Motor neuron (in vitro differentiated cells): ENCODE measurements around the gene FMO5. TPM values are rescaled to one million over a fixed set of nuclear protein-coding genes. Genes with fewer than 3 reads are reported as not detected.
"Not testable (repeated sequence)": the region's sequence is repeated elsewhere in the genome, so short reads cannot be mapped to it uniquely, and the experiment has no call there.

ENCODE experiments used
- ATAC-seq, 8 experiments: fragments of 200-7000 bp; cut with Tn5 transposase; replicated peaks in 6 of 8; 2 replicates each; pipeline ENCODE4 v1.8.0; 2021; ENCODE audit warnings: mild to moderate bottlenecking in 8 of 8, moderate library complexity in 8 of 8
- H3K27ac ChIP-seq, 2 donors: fragments of 250-450 bp; sonication (Bioruptor Pico); 2 replicates each; pipeline ENCODE4 v1.9.0; 2021; ENCODE audit warnings: antibody characterized with exemption in 2 of 2, mild to moderate bottlenecking in 2 of 2, moderate library complexity in 1 of 2
- H3K4me1 ChIP-seq, 2 donors: fragments of 250-450 bp; sonication (Bioruptor Pico); replicated peaks in 1 of 2; 2 replicates each; pipeline ENCODE4 v1.6.1; 2021; ENCODE audit warnings: antibody characterized with exemption in 2 of 2, mild to moderate bottlenecking in 2 of 2, moderate library complexity in 1 of 2
- H3K4me3 ChIP-seq, 5 donors: fragments of 250-450 bp; sonication (Bioruptor Pico); 2 replicates each; pipeline ENCODE4 v1.9.0; 2021; ENCODE audit warnings: antibody characterized with exemption in 5 of 5, mild to moderate bottlenecking in 5 of 5, moderate library complexity in 4 of 5
- WGBS, 10 experiments: fragments of 450-650 bp; shearing (Covaris generic); methylation state at CpG; one replicate each; pipeline ENCODE4 v1.0.0; 2022; 5-methylcytosine and 5-hydroxymethylcytosine counted together
- in situ Hi-C, 9 experiments: fragments of 400-800 bp; cut with MboI; loops; one replicate each; pipeline ENCODE4 v1.15.0; 2021; ENCODE audit warnings: low sequenced_read_pairs in 9 of 9, low pct_unique_long_range_greater_than_20kb in 2 of 9; ENCODE audit not compliant: unreplicated experiment in 9 of 9
- total RNA-seq, 8 experiments: library from RNA; unstranded; fragments of 300-600 nt; gene quantifications; 2 replicates each; pipeline versions ENCODE4 v1.2.3 to v1.2.4, GENCODE V29; 2022

Gene FMO5
- total RNA-seq, 8 experiments from 2014 or later = 1.0 to 4.1 (median 2.2) TPM

GRCh38 chr1:147211577-147211976 is 13.6 kb downstream of the FMO5 start:
- ATAC-seq = no peak
- Histone ChIP-seq H3K27ac (no peak overlapping the region), H3K4me3 (no peak overlapping the region), H3K4me1 (no peaks in the 10 kb centered on the region)
- in situ Hi-C loops = no loop called here
- WGBS, 10 experiments = 90 to 100% (median 96%) methylated on average over 1 to 2 of the region's 2 CpGs; no CpG with 5 or more reads in 1 of the 10 experiments

GRCh38 chr1:147210987-147211386 is 14.2 kb downstream of the FMO5 start:
- H3K27ac ChIP-seq = no peak overlapping the region
- ATAC-seq = no peak
- 25 to 100% (median 64%) methylated on average over 1 to 2 of the region's 2 CpGs; no CpG with 5 or more reads in 3 of the 10 experiments for WGBS, 10 experiments
- no peak overlapping the region for H3K4me3 ChIP-seq
- no peaks in the 10 kb centered on the region for H3K4me1 ChIP-seq
- in situ Hi-C loops = no loop called here

- Histone ChIP-seq H3K4me1 (no peaks in the 10 kb centered on the region), H3K4me3 (no peak overlapping the region), H3K27ac (no peak overlapping the region)
- ATAC-seq = no peak
- WGBS, 10 experiments = 56 to 92% (median 87%) methylated on average over 1 to 3 of the region's 3 CpGs; no CpG with 5 or more reads in 1 of the 10 experiments
- in situ Hi-C loops = no loop called here
Observed at GRCh38 chr1:147209825-147210821, 15.0 kb downstream of the FMO5 start.

GRCh38 chr1:147208619-147209018 is 16.5 kb downstream of the FMO5 start:
- no peak overlapping the region for H3K4me3 ChIP-seq
- in situ Hi-C loops = no loop called here
- no peak for ATAC-seq
- no peak overlapping the region for H3K27ac ChIP-seq
- no peaks in the 10 kb centered on the region for H3K4me1 ChIP-seq
- 50 to 88% (median 78%) methylated on average over 2 to 5 of the region's 7 CpGs; no CpG with 5 or more reads in 3 of the 10 experiments for WGBS, 10 experiments

- Histone ChIP-seq H3K4me1 (no peaks in the 10 kb centered on the region), H3K27ac (no peak overlapping the region), H3K4me3 (no peak overlapping the region)
- 0 to 93% (median 50%) methylated on average over 1 of the region's 1 CpG; no CpG with 5 or more reads in 3 of the 10 experiments for WGBS, 10 experiments
- ATAC-seq = no peak
- in situ Hi-C loops = no loop called here
Observed at GRCh38 chr1:147207192-147207591, 17.9 kb downstream of the FMO5 start.

- no peak overlapping the region for H3K4me3 ChIP-seq
- in situ Hi-C loops = no loop called here
- ATAC-seq = no peak
- H3K4me1 ChIP-seq = no peaks in the 10 kb centered on the region
- no peak overlapping the region for H3K27ac ChIP-seq
- WGBS, 10 experiments = 44 to 93% (median 76%) methylated on average over 1 to 3 of the region's 3 CpGs
Observed at GRCh38 chr1:147204080-147204479, 21.1 kb downstream of the FMO5 start.

- ATAC-seq = no peak
- WGBS, 10 experiments = 8 to 67% (median 35%) methylated on average over 1 to 2 of the region's 2 CpGs; no CpG with 5 or more reads in 2 of the 10 experiments
- H3K4me1 ChIP-seq = no peaks in the 10 kb centered on the region
- in situ Hi-C loops = no loop called here
- no peak overlapping the region for H3K4me3 ChIP-seq
- no peak overlapping the region for H3K27ac ChIP-seq
Observed at GRCh38 chr1:147202576-147202975, 22.6 kb downstream of the FMO5 start.

GRCh38 chr1:147201786-147202185 is 23.4 kb downstream of the FMO5 start:
- H3K27ac ChIP-seq = no peak overlapping the region
- no peak for ATAC-seq
- 38 to 100% (median 83%) methylated on average over 1 of the region's 1 CpG for WGBS, 10 experiments
- in situ Hi-C loops = no loop called here
- no peaks in the 10 kb centered on the region for H3K4me1 ChIP-seq
- H3K4me3 ChIP-seq = no peak overlapping the region

- WGBS, 10 experiments = 0 to 90% (median 80%) methylated on average over 1 to 4 of the region's 4 CpGs; no CpG with 5 or more reads in 1 of the 10 experiments
- ATAC-seq = no peak
- in situ Hi-C loops = no loop called here
- no peaks in the 10 kb centered on the region for H3K4me1 ChIP-seq
- H3K27ac ChIP-seq = no peak overlapping the region
- H3K4me3 ChIP-seq = no peak overlapping the region
Observed at GRCh38 chr1:147201276-147201675, 23.9 kb downstream of the FMO5 start.

- ATAC-seq, H3K4me3 ChIP-seq, H3K4me1 ChIP-seq, H3K27ac ChIP-seq, in situ Hi-C loops: not testable (repeated sequence)
- 50 to 100% (median 91%) methylated on average over 1 to 3 of the region's 3 CpGs; no CpG with 5 or more reads in 3 of the 10 experiments for WGBS, 10 experiments
Observed at GRCh38 chr1:147197324-147197723, 27.8 kb downstream of the FMO5 start.

GRCh38 chr1:147189514-147189913 is 35.6 kb downstream of the FMO5 start:
- WGBS, 10 experiments = 40 to 100% (median 86%) methylated on average over 1 to 2 of the region's 2 CpGs
- ATAC-seq = no peak
- in situ Hi-C loops = no loop called here

GRCh38 chr1:147185432-147185831 is 39.7 kb downstream of the FMO5 start:
- 60 to 100% (median 100%) methylated on average over 1 to 2 of the region's 2 CpGs; no CpG with 5 or more reads in 3 of the 10 experiments for WGBS, 10 experiments
- in situ Hi-C loops = no loop called here
- Histone ChIP-seq H3K4me1 (no peaks in the 10 kb centered on the region), H3K4me3 (no peak overlapping the region), H3K27ac (no peak overlapping the region)
- no peak for ATAC-seq

More at GRCh38 chr1:147189514-147189913, 35.6 kb downstream of the FMO5 start:
- Histone ChIP-seq H3K27ac (no peak overlapping the region), H3K4me1 (no peaks in the 10 kb centered on the region), H3K4me3 (no peak overlapping the region)

- Histone ChIP-seq H3K4me3 (no peak overlapping the region), H3K4me1 (peaks cover 7 to 14% of the 10 kb centered on the region in 2 donors), H3K27ac (no peak overlapping the region)
- ATAC-seq = peak in 3 of 8 experiments; percentile 68 to 83 (median 79)
- in situ Hi-C loops = loop anchor here in 1 of 9 experiments (10.0 kb wide), 1 partner anchor 47 kb away; the partner anchor contains the start of gene FMO5
- WGBS, 10 experiments = 16 to 95% (median 86%) methylated on average over 2 to 36 of the region's 36 CpGs; no CpG with 5 or more reads in 2 of the 10 experiments
Observed at GRCh38 chr1:147177611-147178380, 47.3 kb downstream of the FMO5 start.
